ENCODE results near the gene FAM171A1.
A peak's percentile ranks its signal among the peaks of the same experiment; 100 is the strongest.

FAM171A1 gene

GRCh38 chr10:15325243-15325943 is 45.7 kb downstream of the FAM171A1 start:
- Histone ChIP-seq H3K27ac (ENCODE audit: low read length, poor library complexity, severe bottlenecking) (peak overlapping the region; percentile 35), H2AFZ (ENCODE audit: low read depth, low read length) (no peak overlapping the region), H3K9ac (ENCODE audit: low read length) (peak overlapping the region; percentile 44), H2BK120ac (ENCODE audit: low read depth, low read length) (no peak overlapping the region), H4K91ac (ENCODE audit: low read length) (peak overlapping the region; percentile 35), H2BK5ac (ENCODE audit: low read depth, low read length, poor library complexity, severe bottlenecking) (no peak overlapping the region), H3K4me1 (ENCODE audit: control insufficient read depth, insufficient read depth, low read depth, low read length) (peaks cover 15% of the 10 kb centered on the region), H3K4me2 (ENCODE audit: low read length, poor library complexity, severe bottlenecking) (no peak overlapping the region), H2AK5ac (ENCODE audit: low read length, severe bottlenecking) (peak overlapping the region; percentile 26), H3K23ac (ENCODE audit: low read length in 2 of 2) (no peak overlapping the region), H2BK12ac (ENCODE audit: low read length in 2 of 2) (peak overlapping the region in 1 of 2 experiments; percentile 45), H2BK15ac (ENCODE audit: low read depth, poor library complexity, severe bottlenecking) (no peak overlapping the region), H3K79me1 (replicated peaks; ENCODE audit: low read length, poor library complexity, severe bottlenecking) (peaks cover 21% of the 10 kb centered on the region), H3K4me3 (ENCODE audit: insufficient read depth in 1 of 2, low read depth in 1 of 2, low read length in 2 of 2) (peak overlapping the region in 1 of 2 experiments; percentile 48), H4K8ac (ENCODE audit: low read length) (peak overlapping the region; percentile 69), H3K14ac (ENCODE audit: low read length in 2 of 2) (no peak overlapping the region), H3K4ac (ENCODE audit: low read depth in 1 of 2, low read length in 2 of 2) (peak overlapping the region in 1 of 2 experiments; percentile 63), H3K9me3 (ENCODE audit: control insufficient read depth, low read length) (no peaks in the 10 kb centered on the region), H3K27me3 (ENCODE audit: control insufficient read depth in 1 of 2, insufficient read depth in 1 of 2, low read length in 2 of 2) (no peaks in the 10 kb centered on the region), H3K36me3 (ENCODE audit: control insufficient read depth in 1 of 2, insufficient read depth in 2 of 2, low read depth in 1 of 2, low read length in 2 of 2) (no peaks in the 10 kb centered on the region), H3K18ac (ENCODE audit: low read depth in 1 of 2, low read length in 2 of 2) (peak overlapping the region in 1 of 2 experiments; percentile 72)
- peak; percentile 76 for DNase-seq
- 61% methylated on average over 20 of the region's 20 CpGs for WGBS

- Histone ChIP-seq H3K79me1 (replicated peaks; ENCODE audit: low read length, poor library complexity, severe bottlenecking) (peaks cover 21% of the 10 kb centered on the region), H3K4ac (ENCODE audit: low read depth in 1 of 2, low read length in 2 of 2) (no peak overlapping the region), H3K14ac (ENCODE audit: low read length in 2 of 2) (no peak overlapping the region), H3K4me1 (ENCODE audit: control insufficient read depth, insufficient read depth, low read depth, low read length) (peaks cover 15% of the 10 kb centered on the region), H2BK5ac (ENCODE audit: low read depth, low read length, poor library complexity, severe bottlenecking) (no peak overlapping the region), H3K27ac (ENCODE audit: low read length, poor library complexity, severe bottlenecking) (no peak overlapping the region), H3K9ac (ENCODE audit: low read length) (no peak overlapping the region), H3K4me2 (ENCODE audit: low read length, poor library complexity, severe bottlenecking) (no peak overlapping the region), H3K27me3 (ENCODE audit: control insufficient read depth in 1 of 2, insufficient read depth in 1 of 2, low read length in 2 of 2) (no peaks in the 10 kb centered on the region), H2AFZ (ENCODE audit: low read depth, low read length) (no peak overlapping the region), H2BK15ac (ENCODE audit: low read depth, poor library complexity, severe bottlenecking) (no peak overlapping the region), H3K36me3 (ENCODE audit: control insufficient read depth in 1 of 2, insufficient read depth in 2 of 2, low read depth in 1 of 2, low read length in 2 of 2) (no peaks in the 10 kb centered on the region), H3K18ac (ENCODE audit: low read depth in 1 of 2, low read length in 2 of 2) (no peak overlapping the region), H2AK5ac (ENCODE audit: low read length, severe bottlenecking) (no peak overlapping the region), H3K23ac (ENCODE audit: low read length in 2 of 2) (no peak overlapping the region), H4K91ac (ENCODE audit: low read length) (no peak overlapping the region), H4K8ac (ENCODE audit: low read length) (no peak overlapping the region), H3K4me3 (ENCODE audit: insufficient read depth in 1 of 2, low read depth in 1 of 2, low read length in 2 of 2) (no peak overlapping the region), H2BK12ac (ENCODE audit: low read length in 2 of 2) (no peak overlapping the region), H2BK120ac (ENCODE audit: low read depth, low read length) (no peak overlapping the region), H3K9me3 (ENCODE audit: control insufficient read depth, low read length) (no peaks in the 10 kb centered on the region)
- WGBS, result 32% methylated on average over 5 of the region's 6 CpGs
- peak; percentile 67 for DNase-seq
Measured at GRCh38 chr10:15324611-15325010, 46.5 kb downstream of the FAM171A1 start.

DNA sequence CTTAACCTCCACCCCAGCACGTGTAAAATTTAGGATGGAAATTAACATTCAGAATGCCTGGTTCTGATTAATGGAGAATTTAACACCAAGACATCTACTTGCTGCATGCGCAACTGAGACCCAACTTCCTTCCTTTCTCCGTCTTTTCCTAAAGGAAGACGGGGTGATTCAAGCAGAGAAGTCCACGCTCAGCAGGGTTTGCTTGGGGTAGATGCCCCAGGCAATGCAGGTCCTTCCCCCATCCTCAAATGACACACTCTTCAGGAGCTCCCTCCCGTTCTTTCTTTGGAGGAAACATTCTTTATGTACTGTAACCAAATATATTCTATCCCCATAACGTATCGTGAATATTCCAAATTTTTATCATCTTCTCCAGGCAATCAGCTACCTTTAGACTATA is 47.0 kb downstream of the FAM171A1 start:
- H3K23ac ChIP-seq (ENCODE audit: low read length in 2 of 2), result no peak overlapping the region
- H3K4ac ChIP-seq (ENCODE audit: low read depth in 1 of 2, low read length in 2 of 2), result no peak overlapping the region
- H2BK5ac ChIP-seq (ENCODE audit: low read depth, low read length, poor library complexity, severe bottlenecking), result no peak overlapping the region
- H2BK15ac ChIP-seq (ENCODE audit: low read depth, poor library complexity, severe bottlenecking), result no peak overlapping the region
- WGBS, result 93% methylated on average over 8 of the region's 8 CpGs
- H3K18ac ChIP-seq (ENCODE audit: low read depth in 1 of 2, low read length in 2 of 2), result no peak overlapping the region
- H3K9ac ChIP-seq (ENCODE audit: low read length), result no peak overlapping the region
- no peak overlapping the region for H3K4me3 ChIP-seq (ENCODE audit: insufficient read depth in 1 of 2, low read depth in 1 of 2, low read length in 2 of 2)
- H2AFZ ChIP-seq (ENCODE audit: low read depth, low read length), result no peak overlapping the region
- no peak overlapping the region for H3K27ac ChIP-seq (ENCODE audit: low read length, poor library complexity, severe bottlenecking)
- no peaks in the 10 kb centered on the region for H3K27me3 ChIP-seq (ENCODE audit: control insufficient read depth in 1 of 2, insufficient read depth in 1 of 2, low read length in 2 of 2)
- H3K4me1 ChIP-seq (ENCODE audit: control insufficient read depth, insufficient read depth, low read depth, low read length), result peaks cover 12% of the 10 kb centered on the region
- H3K79me1 ChIP-seq (replicated peaks; ENCODE audit: low read length, poor library complexity, severe bottlenecking), result peaks cover 22% of the 10 kb centered on the region
- H3K9me3 ChIP-seq (ENCODE audit: control insufficient read depth, low read length), result no peaks in the 10 kb centered on the region
- H2BK120ac ChIP-seq (ENCODE audit: low read depth, low read length), result no peak overlapping the region
- H3K4me2 ChIP-seq (ENCODE audit: low read length, poor library complexity, severe bottlenecking), result no peak overlapping the region
- H4K91ac ChIP-seq (ENCODE audit: low read length), result no peak overlapping the region
- no peak overlapping the region for H3K14ac ChIP-seq (ENCODE audit: low read length in 2 of 2)
- H2BK12ac ChIP-seq (ENCODE audit: low read length in 2 of 2), result no peak overlapping the region
- no peak overlapping the region for H2AK5ac ChIP-seq (ENCODE audit: low read length, severe bottlenecking)
- no peak overlapping the region for H4K8ac ChIP-seq (ENCODE audit: low read length)
- DNase-seq, result no peak
- H3K36me3 ChIP-seq (ENCODE audit: control insufficient read depth in 1 of 2, insufficient read depth in 2 of 2, low read depth in 1 of 2, low read length in 2 of 2), result no peaks in the 10 kb centered on the region

DNA sequence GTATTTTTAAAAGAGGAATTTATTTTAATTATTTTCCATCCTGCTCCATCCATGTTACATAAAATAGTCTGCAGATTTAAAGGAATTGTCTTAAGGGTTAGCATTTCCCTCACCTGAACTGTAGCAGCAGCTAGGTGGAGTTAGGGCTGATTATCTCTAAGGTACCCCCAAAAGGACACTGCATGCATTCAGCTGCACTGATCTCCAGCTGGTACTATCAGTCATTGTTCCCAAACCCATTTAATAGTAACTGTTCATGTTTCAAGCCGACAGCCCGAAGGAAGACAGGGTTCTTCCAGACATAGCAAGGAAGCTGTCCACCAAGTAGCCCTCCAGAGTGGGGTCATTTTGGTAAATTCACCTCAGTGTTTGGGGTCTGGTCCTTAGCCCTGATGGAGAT is 48.7 kb downstream of the FAM171A1 start:
- DNase-seq, result no peak
- H3K4me3 ChIP-seq (ENCODE audit: insufficient read depth in 1 of 2, low read depth in 1 of 2, low read length in 2 of 2), result peak overlapping the region in 1 of 2 experiments; percentile 25
- H2BK12ac ChIP-seq (ENCODE audit: low read length in 2 of 2), result no peak overlapping the region
- H3K4me2 ChIP-seq (ENCODE audit: low read length, poor library complexity, severe bottlenecking), result no peak overlapping the region
- no peaks in the 10 kb centered on the region for H3K36me3 ChIP-seq (ENCODE audit: control insufficient read depth in 1 of 2, insufficient read depth in 2 of 2, low read depth in 1 of 2, low read length in 2 of 2)
- H3K18ac ChIP-seq (ENCODE audit: low read depth in 1 of 2, low read length in 2 of 2), result no peak overlapping the region
- H3K23ac ChIP-seq (ENCODE audit: low read length in 2 of 2), result no peak overlapping the region
- H4K91ac ChIP-seq (ENCODE audit: low read length), result no peak overlapping the region
- H3K9ac ChIP-seq (ENCODE audit: low read length), result peak overlapping the region; percentile 4
- no peak overlapping the region for H4K8ac ChIP-seq (ENCODE audit: low read length)
- no peak overlapping the region for H2BK120ac ChIP-seq (ENCODE audit: low read depth, low read length)
- no peak overlapping the region for H3K4ac ChIP-seq (ENCODE audit: low read depth in 1 of 2, low read length in 2 of 2)
- H2BK15ac ChIP-seq (ENCODE audit: low read depth, poor library complexity, severe bottlenecking), result no peak overlapping the region
- H3K27ac ChIP-seq (ENCODE audit: low read length, poor library complexity, severe bottlenecking), result no peak overlapping the region
- no peak overlapping the region for H3K14ac ChIP-seq (ENCODE audit: low read length in 2 of 2)
- no peak overlapping the region for H2AFZ ChIP-seq (ENCODE audit: low read depth, low read length)
- 93% methylated on average over 2 of the region's 2 CpGs for WGBS
- peaks cover 24% of the 10 kb centered on the region for H3K79me1 ChIP-seq (replicated peaks; ENCODE audit: low read length, poor library complexity, severe bottlenecking)
- no peaks in the 10 kb centered on the region for H3K9me3 ChIP-seq (ENCODE audit: control insufficient read depth, low read length)
- no peak overlapping the region for H2AK5ac ChIP-seq (ENCODE audit: low read length, severe bottlenecking)
- H2BK5ac ChIP-seq (ENCODE audit: low read depth, low read length, poor library complexity, severe bottlenecking), result no peak overlapping the region
- no peaks in the 10 kb centered on the region for H3K27me3 ChIP-seq (ENCODE audit: control insufficient read depth in 1 of 2, insufficient read depth in 1 of 2, low read length in 2 of 2)
- H3K4me1 ChIP-seq (ENCODE audit: control insufficient read depth, insufficient read depth, low read depth, low read length), result peaks cover 12% of the 10 kb centered on the region
